HG02759 (cell line): ENCODE data around the gene COPS3.
A peak's percentile ranks its signal among the peaks of the same experiment; 100 is the strongest.

Experiments used
- ATAC-seq: cut with Tn5 transposase; IDR thresholded peaks from one replicate; pipeline ENCODE4 v1.9.1; 2021; ENCODE audit warnings: mild to moderate bottlenecking, moderate library complexity; ENCODE audit not compliant: unreplicated experiment

The COPS3 gene

DNA sequence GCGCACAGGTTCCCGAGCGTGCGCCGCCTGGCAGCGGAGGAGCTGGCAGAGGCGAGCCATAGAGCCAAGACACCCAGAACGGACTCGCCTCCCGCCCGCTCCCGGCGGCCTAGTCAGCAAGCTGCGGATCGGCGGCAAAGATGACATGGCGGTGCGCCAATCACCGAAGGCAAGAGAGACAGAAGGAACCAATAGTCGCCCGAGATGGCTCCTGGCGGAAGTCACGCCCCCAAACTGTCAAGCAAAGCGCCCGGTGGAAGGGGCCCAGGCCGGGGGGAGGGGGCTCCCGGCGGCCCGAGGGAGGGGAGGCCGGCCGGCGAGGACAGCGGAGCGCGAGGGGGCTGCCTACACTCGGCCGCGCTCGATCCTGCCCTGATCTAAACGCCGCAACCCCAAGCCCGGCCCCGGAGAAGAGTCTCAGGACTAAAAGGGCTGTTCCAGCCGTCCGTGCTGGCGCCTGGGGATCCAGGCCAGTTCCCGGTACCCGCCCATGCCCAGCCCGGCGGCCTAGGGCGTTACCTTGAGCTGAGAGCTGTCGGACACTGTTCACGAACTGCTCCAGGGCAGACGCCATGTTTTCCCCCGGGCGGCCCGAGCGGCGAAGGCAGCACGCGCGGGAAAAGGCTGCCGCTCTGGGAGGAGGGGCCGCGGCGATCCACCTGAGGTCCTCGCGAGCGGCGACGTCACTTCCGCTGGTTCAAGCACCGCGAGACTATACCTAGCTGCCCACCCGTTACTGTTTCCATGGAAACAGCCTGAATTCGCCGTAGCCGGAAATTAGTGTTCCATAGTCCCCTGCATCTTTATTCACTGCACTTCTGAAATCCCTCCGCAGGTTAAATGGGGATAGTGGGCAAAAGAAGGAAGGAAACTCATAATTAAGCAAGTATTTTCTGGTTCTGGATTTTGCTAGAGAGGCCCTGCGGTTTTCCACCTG lies at the start of gene COPS3:
Gene COPS3, minus strand, starts transcription at position 634 of the 937 bp plus-strand sequence. Its CDS starts 60 bp downstream, at position 574.
- ATAC-seq, result peak; percentile 92

DNA sequence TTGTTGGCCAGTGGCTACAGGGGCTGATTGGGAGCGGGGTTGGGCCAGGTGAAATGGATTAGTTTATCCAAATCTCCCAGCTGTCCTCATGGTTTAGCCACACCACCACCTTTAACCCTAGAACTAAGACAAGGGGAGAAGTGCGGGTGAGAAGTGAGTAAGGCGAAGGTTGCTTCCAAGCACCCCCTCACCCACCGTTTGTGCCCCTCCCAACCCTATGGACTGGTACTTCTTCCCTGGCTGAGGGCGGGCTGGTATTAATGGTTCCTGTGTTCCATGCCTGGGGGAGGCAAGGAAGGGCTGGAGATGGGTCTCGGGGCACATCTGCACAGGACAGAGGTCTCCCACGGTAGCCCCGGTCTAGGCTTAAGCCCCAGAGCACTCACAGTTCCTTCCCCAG lies 47.2 kb upstream of the COPS3 start:
- ATAC-seq, result no peak

DNA sequence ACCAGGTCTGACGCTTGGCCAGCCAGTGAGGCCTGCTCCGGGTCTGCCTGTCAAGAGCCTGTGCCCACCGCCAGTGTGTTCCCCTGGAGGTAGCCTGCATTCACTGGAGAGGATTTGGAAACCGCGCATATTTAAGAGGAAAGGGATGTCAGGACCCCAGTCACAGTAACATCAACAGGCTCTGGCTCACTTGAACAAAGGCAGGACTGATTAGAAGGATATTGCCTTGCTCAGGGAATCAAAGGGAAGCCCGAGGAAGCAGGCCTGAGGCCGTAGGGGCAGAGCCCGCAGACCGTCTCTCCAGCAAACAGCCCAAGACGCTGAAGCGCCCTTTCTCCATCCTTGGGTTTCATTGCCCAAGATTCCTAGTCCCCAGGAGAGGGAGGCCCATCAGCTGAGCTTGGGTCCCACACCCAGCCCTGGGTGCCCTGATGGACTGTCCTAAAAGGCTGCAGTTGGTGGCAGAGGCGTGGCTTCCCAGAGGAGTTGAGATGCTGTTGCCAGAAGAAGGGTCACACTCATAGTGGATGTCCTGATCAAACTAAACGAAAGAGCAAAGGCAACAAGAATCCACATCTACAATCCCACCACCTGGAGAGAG lies 45.3 kb upstream of the COPS3 start:
- ATAC-seq, result no peak

- no peak for ATAC-seq
These were observed 44.8 kb upstream of the COPS3 start for GRCh38 chr17:17325816-17326215.

DNA sequence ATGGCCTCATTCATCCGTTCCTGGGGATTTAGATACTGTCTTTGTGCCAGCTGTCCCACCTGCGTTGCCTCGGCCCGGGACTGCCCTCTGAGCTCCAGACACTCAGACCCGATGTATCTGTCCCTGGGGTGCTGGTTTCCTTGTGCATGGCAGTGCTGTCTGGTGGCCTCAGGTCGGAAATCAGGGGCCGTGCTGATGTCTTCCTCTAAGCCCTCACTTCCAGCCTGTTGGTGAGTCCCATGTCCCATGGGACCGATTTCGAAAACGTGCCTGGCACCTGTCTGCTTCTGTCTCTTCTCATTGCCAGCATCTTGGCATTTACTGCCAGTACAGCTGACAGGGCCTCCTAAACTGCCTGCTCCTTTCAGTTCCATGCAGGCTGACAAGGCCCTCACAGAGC lies 44.2 kb upstream of the COPS3 start:
- no peak for ATAC-seq

DNA sequence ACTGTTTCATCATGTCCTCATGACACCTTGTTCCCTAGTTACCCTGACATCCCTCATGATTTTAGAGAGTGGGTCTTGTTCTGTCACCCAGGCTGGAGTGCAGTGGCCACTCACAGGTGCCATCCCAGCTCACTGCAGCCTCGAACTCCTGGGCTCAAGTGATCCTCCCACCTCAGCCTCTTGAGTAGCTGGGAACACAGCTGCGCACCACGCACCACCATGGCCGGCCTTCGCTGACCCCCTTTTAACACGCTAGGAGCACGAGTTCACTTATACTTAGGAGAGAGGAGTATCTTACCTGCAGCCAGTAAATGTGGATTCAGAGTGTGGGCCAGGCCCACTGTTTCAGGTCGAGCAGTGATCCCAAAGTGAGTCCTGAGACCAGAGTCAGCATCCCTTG lies 43.6 kb upstream of the COPS3 start:
- ATAC-seq, result no peak

DNA sequence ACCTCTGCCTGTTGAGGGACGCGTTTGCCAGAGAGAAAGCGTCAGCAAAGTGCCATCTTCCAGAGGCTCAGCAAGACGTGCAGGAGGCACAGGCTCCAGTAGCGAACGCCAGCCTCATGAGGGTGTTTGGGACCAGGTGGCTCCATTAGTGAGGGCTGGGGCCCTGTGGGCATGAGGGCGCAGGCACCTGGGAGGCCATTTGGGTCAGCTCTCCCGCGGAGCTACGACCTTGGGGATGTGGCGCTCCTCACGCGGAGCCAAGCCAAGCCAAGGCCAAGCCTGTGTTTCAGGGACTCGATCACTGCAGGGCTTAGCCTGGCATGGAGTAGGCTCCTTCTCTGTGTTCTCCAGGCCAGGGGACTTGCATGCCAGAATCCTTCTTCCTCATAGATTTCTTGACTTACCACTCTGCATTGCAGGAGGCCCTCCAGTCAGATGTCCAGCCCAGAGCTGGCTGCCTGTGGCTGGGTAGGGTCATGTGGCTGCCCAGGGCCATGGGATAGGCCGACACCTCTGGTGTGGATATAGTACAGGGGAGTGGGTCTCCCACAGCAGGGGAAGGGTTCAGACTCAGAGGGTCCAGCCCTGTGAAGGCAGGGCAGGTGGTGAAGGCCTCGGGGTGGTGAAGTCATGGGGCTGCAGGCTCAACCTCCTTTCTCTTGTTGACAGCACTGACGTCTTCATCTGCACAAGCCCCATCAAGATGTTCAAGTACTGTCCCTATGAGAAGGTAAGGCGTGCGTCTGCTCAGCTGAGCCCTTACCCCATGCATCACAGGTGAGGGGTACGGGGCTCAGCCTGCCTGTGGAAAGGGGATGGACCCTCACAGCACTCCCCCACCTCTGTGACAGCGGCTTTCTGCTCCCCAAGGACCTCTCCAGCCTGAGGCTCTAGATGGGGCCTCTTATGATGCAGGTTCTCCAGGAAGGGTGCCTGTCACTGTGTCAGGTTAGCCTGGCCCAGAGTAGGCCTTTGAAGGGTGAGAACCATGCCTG lies 41.8 kb upstream of the COPS3 start:
- no peak for ATAC-seq

DNA sequence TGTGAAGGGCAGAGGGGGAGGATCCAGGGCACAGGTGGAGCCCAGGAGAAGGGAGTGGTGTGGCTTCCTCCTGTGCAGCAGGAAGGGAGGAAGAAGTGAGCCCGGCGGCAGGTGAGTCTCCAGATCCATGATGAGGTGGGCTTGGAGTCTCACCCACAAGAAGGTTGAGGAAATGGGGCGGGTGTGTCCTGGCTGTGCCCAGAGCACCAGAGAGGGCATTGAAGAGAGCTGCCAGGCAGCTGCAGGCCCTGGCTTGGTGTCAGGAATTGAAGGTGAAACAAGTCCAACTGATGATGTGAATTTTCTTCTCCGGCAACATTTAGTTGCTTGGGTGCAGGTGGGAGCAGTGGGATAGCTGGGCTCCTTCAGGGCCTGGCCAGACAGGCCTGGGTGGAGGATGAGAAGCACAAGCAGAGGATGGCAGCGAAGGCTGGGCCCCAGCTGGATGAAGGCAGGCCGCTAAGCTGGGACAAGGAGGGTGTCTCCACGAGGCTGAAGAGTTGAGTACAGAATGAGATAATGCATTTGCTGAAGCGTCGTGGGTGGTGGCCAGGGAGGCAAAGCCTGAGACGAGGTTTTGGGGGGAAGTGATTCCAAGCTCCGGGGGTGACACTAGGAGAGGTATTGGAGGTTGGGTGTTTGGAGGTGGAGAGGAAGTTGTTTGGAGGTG lies 40.4 kb upstream of the COPS3 start:
- ATAC-seq, result no peak

DNA sequence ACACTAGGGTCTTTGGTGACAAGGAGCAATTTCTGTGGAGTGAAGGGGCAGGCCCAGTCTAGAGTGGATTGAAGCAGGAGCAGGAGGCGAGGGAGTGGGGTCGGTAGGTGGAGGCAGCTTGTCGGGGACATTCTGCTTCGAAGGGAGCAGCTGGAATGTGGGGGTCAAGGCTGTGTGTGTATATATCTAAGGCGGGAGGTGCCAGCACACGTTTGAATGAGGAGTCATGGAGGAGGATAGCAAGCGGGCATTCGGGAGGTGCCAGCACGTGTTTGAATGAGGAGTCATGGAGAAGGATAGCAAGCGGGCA lies 39.8 kb upstream of the COPS3 start:
- no peak for ATAC-seq

DNA sequence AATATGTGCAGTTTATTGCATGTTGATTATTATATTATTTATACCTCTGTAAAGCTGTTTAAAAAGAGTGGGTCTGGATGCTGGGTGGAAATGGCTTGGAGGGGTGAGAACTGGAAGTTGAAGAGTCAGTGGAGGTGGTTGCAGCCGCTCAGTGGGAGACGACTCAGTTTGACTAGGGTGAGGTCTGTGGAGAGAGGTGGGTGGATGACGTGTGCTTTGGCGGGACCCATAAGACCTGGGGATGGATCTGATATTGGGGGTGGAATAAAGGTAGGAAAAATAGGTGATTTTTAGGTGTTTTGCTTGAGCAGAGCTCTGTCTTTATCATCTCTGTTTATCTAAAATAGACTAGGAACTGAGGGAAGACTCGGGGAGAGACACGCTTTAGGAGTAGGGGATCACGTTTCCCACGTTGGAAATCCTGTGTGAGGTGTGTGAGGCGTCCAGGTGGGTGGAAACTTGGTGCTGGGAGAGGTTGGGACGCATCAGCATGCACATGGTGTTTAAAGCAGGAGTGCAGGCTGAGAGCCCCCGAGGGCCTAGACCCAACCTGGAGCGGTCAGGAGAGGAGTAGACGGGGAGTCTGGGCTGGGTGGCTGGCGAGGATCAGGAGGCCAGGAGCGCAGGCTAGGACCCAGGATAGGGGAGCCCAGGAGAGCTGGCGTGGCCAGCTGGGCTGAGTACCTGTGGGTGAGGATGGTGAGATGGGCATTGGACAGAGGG lies 39.3 kb upstream of the COPS3 start:
- ATAC-seq, result no peak

- no peak for ATAC-seq
These were observed 34.2 kb upstream of the COPS3 start for GRCh38 chr17:17315142-17315821.

GRCh38 chr17:17314501-17315071 lies 33.5 kb upstream of the COPS3 start:
- ATAC-seq, result no peak

- no peak for ATAC-seq
These were observed 32.4 kb upstream of the COPS3 start for GRCh38 chr17:17313350-17313991.

- no peak for ATAC-seq
These were observed 28.3 kb upstream of the COPS3 start for GRCh38 chr17:17309356-17309755.

DNA sequence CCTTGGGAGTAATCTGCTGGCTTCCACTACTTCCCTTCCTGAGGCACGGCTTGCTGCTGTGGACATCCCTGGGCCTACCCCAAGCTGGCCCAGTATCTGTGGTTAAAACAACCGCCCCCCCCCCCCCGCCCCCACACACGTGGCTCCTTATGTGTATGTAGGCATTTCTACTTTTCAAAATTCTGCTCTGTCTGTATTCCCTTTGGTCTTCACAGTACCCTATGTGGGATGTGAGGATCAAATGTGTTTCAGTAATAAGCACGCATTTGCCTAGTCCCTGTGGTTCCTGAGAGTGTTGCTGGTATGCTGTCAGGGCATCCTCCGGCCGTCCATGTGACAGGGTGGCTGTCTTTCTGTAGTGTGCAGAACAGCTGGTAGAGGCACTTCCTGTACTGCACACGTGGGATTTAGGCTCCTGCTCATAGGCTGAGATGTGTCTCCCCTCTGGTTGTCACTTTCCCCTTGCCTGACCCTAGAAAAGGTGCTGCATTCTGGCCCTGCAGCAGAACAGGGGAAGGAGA lies 24.3 kb upstream of the COPS3 start:
- ATAC-seq, result peak; percentile 64

DNA sequence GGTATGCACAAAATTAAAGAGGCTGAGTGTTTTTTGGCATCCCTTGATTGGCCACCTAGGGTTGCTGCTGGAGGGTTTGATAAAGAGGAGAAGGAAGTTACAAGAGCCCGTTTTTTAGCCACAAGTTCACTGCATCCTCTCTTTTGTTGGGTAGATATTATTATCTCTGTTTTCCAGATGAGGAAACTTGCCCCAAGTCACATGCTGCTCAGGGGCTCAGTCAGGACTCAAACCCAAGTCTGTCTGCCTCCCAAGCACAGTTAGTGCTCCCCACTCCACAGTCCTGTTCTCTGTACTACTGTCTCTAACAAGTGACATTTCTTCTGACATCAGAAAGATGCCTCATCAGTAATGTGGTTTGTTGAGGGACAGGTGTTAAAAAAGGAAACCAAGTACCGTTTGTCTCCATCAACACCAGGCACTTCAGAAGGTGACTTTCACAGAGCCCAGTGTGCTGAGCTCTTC lies 23.5 kb upstream of the COPS3 start:
- ATAC-seq, result no peak

- ATAC-seq, result no peak
These were observed 22.9 kb upstream of the COPS3 start for GRCh38 chr17:17303847-17304490.
